Epithelial cell of prostate (primary cell): ENCODE data around the gene MMEL1.
A peak's percentile ranks its signal among the peaks of the same experiment; 100 is the strongest.
"Not testable (repeated sequence)": the region's sequence is repeated elsewhere in the genome, so short reads cannot be mapped to it uniquely, and the experiment has no call there.

Experiments used
- DNase-seq: peaks from one replicate; pipeline ENCODE4 v3.0.0-alpha.2; 2011; ENCODE audit warnings: low read depth, low spot score
- H3K27ac ChIP-seq: fragments of 450-650 bp; 2 replicates; pipeline ENCODE4 v1.5.1; 2017; ENCODE audit warnings: mild to moderate bottlenecking

The MMEL1 gene

GRCh38 chr1:2582391-2582790 lies 50.4 kb downstream of the MMEL1 start:
- DNase-seq = no peak
- no peak overlapping the region for H3K27ac ChIP-seq

- DNase-seq = no peak
- H3K27ac ChIP-seq = no peak overlapping the region
These were observed 52.1 kb downstream of the MMEL1 start for GRCh38 chr1:2580691-2581090.

GRCh38 chr1:2578758-2579118 lies 54.1 kb downstream of the MMEL1 start:
- H3K27ac ChIP-seq = no peak overlapping the region

GRCh38 chr1:2577565-2578075 lies 55.2 kb downstream of the MMEL1 start:
- not testable (repeated sequence) for DNase-seq, H3K27ac ChIP-seq

More at GRCh38 chr1:2578758-2579118, 54.1 kb downstream of the MMEL1 start:
- DNase-seq = no peak

- DNase-seq = peak; percentile 16
- H3K27ac ChIP-seq = no peak overlapping the region
These were observed 56.8 kb downstream of the MMEL1 start for GRCh38 chr1:2575801-2576663.

- no peak for DNase-seq
- no peak overlapping the region for H3K27ac ChIP-seq
These were observed 58.5 kb downstream of the MMEL1 start for GRCh38 chr1:2574350-2574749.

- no peak overlapping the region for H3K27ac ChIP-seq
- DNase-seq = no peak
These were observed 59.4 kb downstream of the MMEL1 start for GRCh38 chr1:2573250-2573920.

GRCh38 chr1:2571348-2571747 lies 61.5 kb downstream of the MMEL1 start:
- no peak overlapping the region for H3K27ac ChIP-seq
- no peak for DNase-seq

GRCh38 chr1:2570332-2570731 lies 62.5 kb downstream of the MMEL1 start:
- H3K27ac ChIP-seq = no peak overlapping the region
- DNase-seq = no peak

- not testable (repeated sequence) for H3K27ac ChIP-seq, DNase-seq
These were observed 63.1 kb downstream of the MMEL1 start for GRCh38 chr1:2569703-2570102.

GRCh38 chr1:2569060-2569459 lies 63.8 kb downstream of the MMEL1 start:
- no peak overlapping the region for H3K27ac ChIP-seq
- no peak for DNase-seq

- DNase-seq, H3K27ac ChIP-seq: not testable (repeated sequence)
These were observed 64.5 kb downstream of the MMEL1 start for GRCh38 chr1:2568187-2568816.

- no peak for DNase-seq
These were observed 65.6 kb downstream of the MMEL1 start for GRCh38 chr1:2567083-2567679.

GRCh38 chr1:2566101-2567045 lies 66.4 kb downstream of the MMEL1 start:
- H3K27ac ChIP-seq = no peak overlapping the region
- no peak for DNase-seq

More at GRCh38 chr1:2567083-2567679, 65.6 kb downstream of the MMEL1 start:
- H3K27ac ChIP-seq = no peak overlapping the region

GRCh38 chr1:2564815-2565374 lies 67.9 kb downstream of the MMEL1 start:
- DNase-seq = no peak
- H3K27ac ChIP-seq = no peak overlapping the region

- DNase-seq = no peak
- no peak overlapping the region for H3K27ac ChIP-seq
These were observed 68.6 kb downstream of the MMEL1 start for GRCh38 chr1:2564006-2564814.

- DNase-seq = no peak
- H3K27ac ChIP-seq = no peak overlapping the region
These were observed 69.6 kb downstream of the MMEL1 start for GRCh38 chr1:2563205-2563604.
